Hematopoietic multipotent progenitor cell (in vitro differentiated cells): ENCODE measurements around the gene GPR15. TPM values are rescaled to one million over a fixed set of nuclear protein-coding genes. Genes with fewer than 3 reads are reported as not detected.

ENCODE experiments used
- DNase-seq, 3 donors: peaks; one replicate each; pipeline ENCODE4 v3.0.0-alpha.2; 2011 to 2015; ENCODE audit warnings: low read depth in 2 of 3, low spot score in 2 of 3
- small RNA-seq: library from RNA; depleted of rRNA; stranded (forward); fragments of <200 nt; gene quantifications from one replicate; pipeline ENCODE3, GENCODE V24; 2012
- total RNA-seq: library from RNA; depleted of rRNA; stranded (reverse); fragments of >200 nt; gene quantifications from one replicate; pipeline ENCODE4 v1.2.3, GENCODE V29; 2012

The GPR15 gene
- total RNA-seq, 1 donor = not detected

GRCh38 chr3:98582042-98582441, 50.3 kb downstream of the GPR15 start:
- DNase-seq = no peak

DNA sequence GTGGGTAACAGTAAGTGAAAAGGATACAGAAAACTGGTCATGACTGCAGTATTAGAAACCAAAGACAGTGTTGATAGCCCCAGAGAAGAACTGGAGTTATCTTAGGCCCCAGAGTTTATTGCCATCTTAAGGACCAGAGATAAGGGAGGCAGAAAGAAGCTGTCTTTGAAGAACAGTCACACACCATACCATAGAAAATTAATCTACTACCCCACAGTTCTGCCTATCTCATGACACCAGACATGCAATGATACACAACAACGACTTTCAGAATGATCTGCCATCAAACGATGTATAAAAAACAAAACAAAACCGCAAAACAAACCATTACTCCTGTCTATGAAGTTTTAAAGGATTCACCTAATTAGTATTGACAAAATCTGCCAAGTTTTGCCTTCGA, 52.0 kb downstream of the GPR15 start:
- peak in 2 of 3 donors; percentile 36 to 41 for DNase-seq

Small RNAs within 50 kb of the gene (small RNA-seq; reads per million reads assigned to genes)
- gene RPL38P4 = not detected

Other genes with a start within 250 kb of the GPR15 start
- gene OR5H2, start 249.5 kb upstream of the GPR15 start, total RNA-seq = not detected
- gene OR5K4, start 178.1 kb upstream of the GPR15 start, total RNA-seq = not detected
- gene OR5K3, start 141.3 kb upstream of the GPR15 start, total RNA-seq = not detected
- not detected for gene OR5K1, start 68.8 kb upstream of the GPR15 start, total RNA-seq
- not detected for gene OR5K2, start 34.3 kb upstream of the GPR15 start, total RNA-seq
- gene CLDND1, start 9.1 kb upstream of the GPR15 start, total RNA-seq = 64.6 TPM
- 20.5 TPM for gene CPOX, start 61.6 kb downstream of the GPR15 start, total RNA-seq
- 2.7 TPM for gene ST3GAL6, start 231.4 kb downstream of the GPR15 start, total RNA-seq